ENCODE results near the gene MYL6B.

MYL6B gene

DNA sequence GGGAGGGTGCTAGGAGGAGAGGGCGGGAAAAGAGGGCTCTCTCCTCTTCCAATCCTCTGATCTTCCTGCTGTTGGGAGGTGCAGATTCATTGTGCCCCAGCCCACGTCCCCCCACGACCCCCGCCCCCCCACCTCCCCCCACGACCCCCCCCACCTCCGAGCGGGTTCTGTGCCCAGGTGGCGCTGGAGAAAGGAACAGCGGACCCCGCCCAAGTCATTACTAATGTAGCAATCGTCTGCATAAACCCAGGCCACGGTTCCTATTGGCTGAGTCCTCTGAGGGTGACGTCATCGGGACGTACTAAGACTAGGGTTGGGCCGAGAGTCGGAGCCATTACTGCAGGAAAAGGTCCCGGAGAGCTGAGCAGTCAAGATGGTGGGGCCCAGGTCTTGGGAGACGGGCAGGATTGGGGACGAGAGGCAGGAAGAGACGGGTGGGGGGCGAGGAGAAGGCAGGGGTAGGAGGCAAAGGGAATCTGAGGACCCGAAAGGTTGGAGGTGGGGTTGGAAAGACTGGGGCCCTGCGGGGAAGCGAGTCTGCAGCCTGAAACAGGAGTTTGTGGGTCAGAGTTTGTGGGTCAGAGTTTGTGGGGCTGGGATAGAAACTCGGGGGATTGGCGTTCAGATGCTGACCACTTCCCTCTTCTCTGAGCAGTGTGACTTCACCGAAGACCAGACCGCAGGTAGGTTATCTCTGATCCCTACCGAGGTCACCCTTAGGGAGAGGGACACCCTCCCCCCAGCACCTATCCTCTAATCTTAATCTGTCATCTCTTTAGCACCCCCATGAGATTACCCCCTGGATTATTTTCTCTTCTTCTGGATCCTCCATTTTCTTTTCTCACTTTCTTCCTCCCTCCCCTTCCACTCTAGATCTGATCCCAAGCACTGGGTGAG, 5.9 kb downstream of the MYL6B start, which contains the start of gene MYL6:
MYL6 (plus strand) TSS at position 331 of the 897 bp plus-strand sequence; CDS start at position 374, 43 bp downstream.
- Histone ChIP-seq H3K4me3 (ENCODE audit: low read depth, low read length) (peak within 1 kb of the TSS; percentile 92), H3K36me3 (peaks cover 44% of the 10 kb centered on the region), H3K4me1 (no peaks in the 10 kb centered on the region; the same call in 1 of the 2 replicates), H3K27me3 (no peaks in the 10 kb centered on the region), H3K9me3 (no peaks in the 10 kb centered on the region)
- TF ChIP-seq, protein P1, sequence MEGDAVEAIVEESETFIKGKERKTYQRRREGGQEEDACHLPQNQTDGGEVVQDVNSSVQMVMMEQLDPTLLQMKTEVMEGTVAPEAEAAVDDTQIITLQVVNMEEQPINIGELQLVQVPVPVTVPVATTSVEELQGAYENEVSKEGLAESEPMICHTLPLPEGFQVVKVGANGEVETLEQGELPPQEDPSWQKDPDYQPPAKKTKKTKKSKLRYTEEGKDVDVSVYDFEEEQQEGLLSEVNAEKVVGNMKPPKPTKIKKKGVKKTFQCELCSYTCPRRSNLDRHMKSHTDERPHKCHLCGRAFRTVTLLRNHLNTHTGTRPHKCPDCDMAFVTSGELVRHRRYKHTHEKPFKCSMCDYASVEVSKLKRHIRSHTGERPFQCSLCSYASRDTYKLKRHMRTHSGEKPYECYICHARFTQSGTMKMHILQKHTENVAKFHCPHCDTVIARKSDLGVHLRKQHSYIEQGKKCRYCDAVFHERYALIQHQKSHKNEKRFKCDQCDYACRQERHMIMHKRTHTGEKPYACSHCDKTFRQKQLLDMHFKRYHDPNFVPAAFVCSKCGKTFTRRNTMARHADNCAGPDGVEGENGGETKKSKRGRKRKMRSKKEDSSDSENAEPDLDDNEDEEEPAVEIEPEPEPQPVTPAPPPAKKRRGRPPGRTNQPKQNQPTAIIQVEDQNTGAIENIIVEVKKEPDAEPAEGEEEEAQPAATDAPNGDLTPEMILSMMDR (IDR thresholded peaks at IDR 0.05; ENCODE audit: low read depth, low read length): no peak
- peak; percentile 96 for DNase-seq

DNA sequence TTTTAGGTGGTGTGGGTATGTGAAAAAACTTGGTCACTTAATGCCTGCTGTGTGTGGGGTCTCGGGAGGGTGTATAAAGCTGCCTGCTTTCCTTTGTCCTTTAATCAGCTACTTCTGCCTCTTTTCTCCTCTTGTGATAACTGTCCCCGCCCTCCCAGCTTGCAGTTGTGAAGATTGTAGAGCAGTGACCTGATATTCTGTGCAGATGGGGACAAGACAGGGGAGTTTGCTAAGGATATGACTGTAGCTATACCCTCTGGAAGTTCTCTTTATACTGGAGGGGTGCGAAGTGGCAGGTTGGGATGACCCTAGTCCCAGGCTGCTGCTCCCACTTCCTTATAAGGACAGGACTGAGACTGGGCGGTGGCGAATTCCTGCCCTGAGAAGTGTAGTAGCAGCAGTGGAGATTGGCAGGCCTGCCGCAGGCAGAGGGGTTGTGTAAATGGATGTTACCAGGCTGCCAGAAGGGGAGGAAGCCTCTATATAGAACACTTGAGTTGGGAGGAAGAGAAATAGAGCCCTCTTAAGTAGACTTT, 6.6 kb downstream of the MYL6B start:
- H3K4me1 ChIP-seq: no peaks in the 10 kb centered on the region; the same call in 1 of the 2 replicates
- DNase-seq: peak; percentile 57
- peaks cover 51% of the 10 kb centered on the region for H3K36me3 ChIP-seq
- peak overlapping the region; percentile 92 for H3K4me3 ChIP-seq (ENCODE audit: low read depth, low read length)
- H3K9me3 ChIP-seq: no peaks in the 10 kb centered on the region
- H3K27me3 ChIP-seq: no peaks in the 10 kb centered on the region; the same call in 1 of the 2 replicates
- TF ChIP-seq, protein P1 (IDR thresholded peaks at IDR 0.05; ENCODE audit: low read depth, low read length): no peak

DNA sequence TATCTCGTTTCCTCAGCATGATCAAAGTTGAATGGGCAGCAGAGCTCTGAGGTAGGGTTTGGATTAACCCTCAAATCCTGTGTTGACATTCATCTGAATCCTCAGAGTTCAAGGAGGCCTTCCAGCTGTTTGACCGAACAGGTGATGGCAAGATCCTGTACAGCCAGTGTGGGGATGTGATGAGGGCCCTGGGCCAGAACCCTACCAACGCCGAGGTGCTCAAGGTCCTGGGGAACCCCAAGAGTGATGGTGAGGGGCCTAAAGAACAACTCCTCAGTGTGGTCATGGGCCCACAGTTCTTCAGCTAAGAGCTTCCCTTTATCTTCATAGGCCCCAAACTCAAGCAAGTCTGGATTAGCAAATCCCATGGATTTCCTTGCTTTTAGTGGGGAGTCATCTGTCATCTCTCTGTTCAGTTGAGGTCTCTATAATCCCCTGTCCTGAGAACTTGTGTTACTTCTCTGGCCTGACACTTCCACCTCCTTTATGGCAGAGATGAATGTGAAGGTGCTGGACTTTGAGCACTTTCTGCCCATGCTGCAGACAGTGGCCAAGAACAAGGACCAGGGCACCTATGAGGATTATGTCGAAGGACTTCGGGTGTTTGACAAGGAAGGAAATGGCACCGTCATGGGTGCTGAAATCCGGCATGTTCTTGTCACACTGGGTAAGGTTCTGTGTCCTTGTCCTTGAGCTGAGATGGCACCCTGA, 7.2 kb downstream of the MYL6B start:
- DNase-seq: no peak
- no peaks in the 10 kb centered on the region for H3K9me3 ChIP-seq
- no peaks in the 10 kb centered on the region; the same call in 1 of the 2 replicates for H3K27me3 ChIP-seq
- peaks cover 58% of the 10 kb centered on the region for H3K36me3 ChIP-seq
- no peaks in the 10 kb centered on the region; the same call in 1 of the 2 replicates for H3K4me1 ChIP-seq
- TF ChIP-seq, protein P1 (IDR thresholded peaks at IDR 0.05; ENCODE audit: low read depth, low read length): no peak
- peak overlapping the region; percentile 92 for H3K4me3 ChIP-seq (ENCODE audit: low read depth, low read length)

DNA sequence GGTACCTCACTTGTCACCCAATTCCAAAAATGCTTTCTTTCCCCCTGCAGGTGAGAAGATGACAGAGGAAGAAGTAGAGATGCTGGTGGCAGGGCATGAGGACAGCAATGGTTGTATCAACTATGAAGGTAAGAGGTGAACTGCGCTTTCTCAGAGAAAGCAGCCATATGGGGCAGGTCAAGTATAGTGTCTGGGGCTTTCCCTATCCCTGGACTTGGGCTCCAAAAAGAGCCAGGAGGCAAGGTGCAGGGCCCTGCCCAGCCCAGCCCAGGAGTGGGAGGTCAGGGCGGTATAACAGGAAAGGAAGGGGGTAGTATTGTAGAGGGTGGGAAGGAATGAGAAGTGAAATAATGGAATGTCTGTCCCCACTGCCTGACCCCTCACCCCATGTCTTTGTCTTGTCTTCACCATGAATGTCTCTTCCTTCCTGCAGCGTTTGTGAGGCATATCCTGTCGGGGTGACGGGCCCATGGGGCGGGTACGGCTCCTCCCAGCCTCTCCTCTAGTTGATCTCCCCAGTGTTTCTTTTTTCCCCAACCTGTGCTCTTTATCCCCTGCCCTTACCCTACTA, 7.9 kb downstream of the MYL6B start:
- Histone ChIP-seq H3K4me1 (no peaks in the 10 kb centered on the region; the same call in 1 of the 2 replicates), H3K4me3 (ENCODE audit: low read depth, low read length) (peak overlapping the region; percentile 92), H3K36me3 (peaks cover 60% of the 10 kb centered on the region), H3K9me3 (no peaks in the 10 kb centered on the region), H3K27me3 (no peaks in the 10 kb centered on the region; the same call in 1 of the 2 replicates)
- TF ChIP-seq, protein P1 (IDR thresholded peaks at IDR 0.05; ENCODE audit: low read depth, low read length): no peak
- DNase-seq: no peak

DNA sequence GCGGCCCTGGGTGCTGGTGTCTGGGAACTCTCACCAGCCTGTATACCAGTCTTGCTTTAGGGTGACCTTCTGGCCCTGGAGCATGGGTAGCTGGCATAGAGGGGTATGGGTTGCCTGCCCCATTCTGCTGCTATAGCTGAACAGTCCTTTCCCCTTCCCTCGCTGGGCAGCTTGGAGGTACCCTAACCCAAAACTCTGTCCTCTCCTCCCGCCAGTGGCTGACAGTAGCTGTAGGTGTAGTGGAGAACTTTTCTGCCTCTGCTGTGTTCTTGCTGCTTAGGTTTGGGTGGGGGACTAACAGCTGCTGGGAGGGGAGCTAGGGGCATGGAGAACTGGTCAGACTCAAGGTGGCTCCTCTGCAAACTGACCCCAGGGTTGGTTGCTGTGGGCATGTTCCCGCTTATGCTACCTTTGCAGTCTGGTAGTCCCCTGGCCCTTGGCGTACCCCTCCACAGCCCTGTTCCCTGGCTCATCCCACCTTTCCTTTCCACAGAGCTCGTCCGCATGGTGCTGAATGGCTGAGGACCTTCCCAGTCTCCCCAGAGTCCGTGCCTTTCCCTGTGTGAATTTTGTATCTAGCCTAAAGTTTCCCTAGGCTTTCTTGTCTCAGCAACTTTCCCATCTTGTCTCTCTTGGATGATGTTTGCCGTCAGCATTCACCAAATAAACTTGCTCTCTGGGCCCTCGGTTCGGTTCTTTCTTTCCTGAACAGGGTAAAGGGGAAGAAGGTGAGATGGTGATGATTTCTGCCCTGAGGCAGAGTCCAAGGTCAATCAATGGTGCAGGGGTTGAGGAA, 8.7 kb downstream of the MYL6B start:
- Histone ChIP-seq H3K4me1 (no peaks in the 10 kb centered on the region; the same call in 1 of the 2 replicates), H3K27me3 (no peaks in the 10 kb centered on the region; the same call in 1 of the 2 replicates), H3K36me3 (peaks cover 58% of the 10 kb centered on the region), H3K9me3 (no peaks in the 10 kb centered on the region), H3K4me3 (ENCODE audit: low read depth, low read length) (no peak overlapping the region; the same call in 1 of the 2 replicates)
- TF ChIP-seq, protein P1 (IDR thresholded peaks at IDR 0.05; ENCODE audit: low read depth, low read length): no peak
- no peak for DNase-seq
